Endometrium (tissue), 2 donors: ENCODE data around the gene DONSON.

ENCODE experiments used
- FAIRE-seq: peaks from 2 replicates; lab custom pipeline; 2012; peaks lifted over from hg19 to GRCh38; lab: Jason Lieb, UNC
- donor health status: control.
- donor health status: control.

The DONSON gene

GRCh38 chr21:33562389-33562788 lies 26.1 kb downstream of the DONSON start:
- no peak for FAIRE-seq

- no peak for FAIRE-seq
Measured at GRCh38 chr21:33561373-33561772, 27.1 kb downstream of the DONSON start.

GRCh38 chr21:33560965-33561364 lies 27.5 kb downstream of the DONSON start:
- no peak for FAIRE-seq

GRCh38 chr21:33559813-33560212 lies 28.7 kb downstream of the DONSON start:
- FAIRE-seq: no peak

GRCh38 chr21:33558777-33559421 lies 29.6 kb downstream of the DONSON start:
- no peak for FAIRE-seq

GRCh38 chr21:33557447-33557846 lies 31.0 kb downstream of the DONSON start:
- FAIRE-seq: no peak

- no peak for FAIRE-seq
Measured at GRCh38 chr21:33554982-33555344, 33.5 kb downstream of the DONSON start.

GRCh38 chr21:33554236-33554981 lies 34.1 kb downstream of the DONSON start:
- no peak for FAIRE-seq

GRCh38 chr21:33552999-33553598 lies 35.4 kb downstream of the DONSON start:
- no peak for FAIRE-seq

GRCh38 chr21:33552093-33552998 lies 36.1 kb downstream of the DONSON start:
- no peak for FAIRE-seq

- FAIRE-seq: no peak
Measured at GRCh38 chr21:33551664-33552063, 36.8 kb downstream of the DONSON start.

- FAIRE-seq: no peak
Measured at GRCh38 chr21:33550772-33551660, 37.5 kb downstream of the DONSON start.

GRCh38 chr21:33549848-33550771 lies 38.4 kb downstream of the DONSON start:
- FAIRE-seq: no peak

- no peak for FAIRE-seq
Measured at GRCh38 chr21:33546086-33546485, 42.4 kb downstream of the DONSON start.

- FAIRE-seq: peak; percentile 18
Measured at GRCh38 chr21:33544451-33545195, 43.9 kb downstream of the DONSON start.

- FAIRE-seq: no peak
Measured at GRCh38 chr21:33543505-33544129, 44.9 kb downstream of the DONSON start.

- peak; percentile 91 for FAIRE-seq
Measured at GRCh38 chr21:33542640-33543504, 45.6 kb downstream of the DONSON start, which contains the start of gene SON. Gene SON, plus strand, starts transcription at chr21:33543038. Its CDS starts 55 bp downstream, at chr21:33543093.
